Lower leg skin (tissue), 4 donors: ENCODE results near the gene KLK7. TPM values are rescaled to one million over a fixed set of nuclear protein-coding genes. Genes with fewer than 3 reads are reported as not detected.

Experiments used
- DNase-seq, 2 donors: peaks; one replicate each; pipeline ENCODE4 v3.0.0-alpha.2; 2019; ENCODE audit warnings: low spot score in 2 of 2
- H3K4me3 ChIP-seq: fragments of 200-600 bp; sonication (generic); 2 replicates; pipeline ENCODE4 v1.5.1; 2017; ENCODE audit warnings: mild to moderate bottlenecking, low read depth; ENCODE audit not compliant: poor library complexity, severe bottlenecking
- POLR2A ChIP-seq, 2 donors: fragments of 450-650 bp; IDR thresholded peaks; one replicate each; pipeline ENCODE4 v1.6.1; 2016 to 2017; ENCODE audit warnings: antibody characterized with exemption in 2 of 2, mild to moderate bottlenecking in 1 of 2, moderate library complexity in 1 of 2
- WGBS, 2 donors: methylation state at CpG; one replicate each; pipeline ENCODE4 v1.1.5; 2018; 5-methylcytosine and 5-hydroxymethylcytosine counted together
- intact Hi-C: fragments of 100-400 bp; cut with DNase I; formaldehyde crosslinking; loops from one replicate; pipeline ENCODE4 v1.15.0; 2023; ENCODE audit warnings: low total_unique reads
- total RNA-seq, 4 donors: library from RNA; depleted of rRNA; stranded (reverse); fragments of >200 nt; gene quantifications; one replicate each; pipeline ENCODE4 v1.1.0, GENCODE V29; 2016
- TF ChIP-seq, protein P1 (sequence below), 3 donors: fragments of 450-650 bp; IDR thresholded peaks; one replicate each; pipeline ENCODE4 v1.5.1; 2016; ENCODE audit warnings: antibody characterized with exemption in 3 of 3, mild to moderate bottlenecking in 3 of 3, moderate library complexity in 2 of 3

Gene KLK7
- total RNA-seq, 4 donors from 2014 or later = 206 to 251 (median 224) TPM

DNA sequence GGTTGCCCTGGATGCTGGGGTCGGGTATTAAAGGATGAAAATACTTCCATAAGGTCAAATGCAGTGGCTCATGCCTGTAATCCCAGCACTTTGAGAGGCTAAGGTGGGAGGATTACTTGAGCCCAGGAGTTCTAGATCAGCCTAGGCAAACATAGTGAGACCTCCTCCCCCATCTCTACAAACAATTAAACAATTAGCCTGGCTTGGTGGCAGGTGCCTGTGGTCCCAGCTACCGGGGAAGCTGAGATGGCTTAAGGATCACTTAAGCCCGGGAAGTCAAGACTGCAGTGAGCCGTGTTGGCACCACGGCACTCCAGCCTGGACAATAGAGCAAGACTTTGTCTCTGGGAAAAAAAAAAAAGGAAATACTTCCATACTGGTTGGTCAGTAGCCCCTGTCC is 41.2 kb upstream of the KLK7 start:
- WGBS, 2 donors = 39 to 52% methylated on average over 5 of the region's 5 CpGs
- DNase-seq = no peak
- intact Hi-C loops = no loop called here
- no peak for TF ChIP-seq POLR2A (IDR thresholded peaks at IDR 0.05)
- TF ChIP-seq, protein P1, sequence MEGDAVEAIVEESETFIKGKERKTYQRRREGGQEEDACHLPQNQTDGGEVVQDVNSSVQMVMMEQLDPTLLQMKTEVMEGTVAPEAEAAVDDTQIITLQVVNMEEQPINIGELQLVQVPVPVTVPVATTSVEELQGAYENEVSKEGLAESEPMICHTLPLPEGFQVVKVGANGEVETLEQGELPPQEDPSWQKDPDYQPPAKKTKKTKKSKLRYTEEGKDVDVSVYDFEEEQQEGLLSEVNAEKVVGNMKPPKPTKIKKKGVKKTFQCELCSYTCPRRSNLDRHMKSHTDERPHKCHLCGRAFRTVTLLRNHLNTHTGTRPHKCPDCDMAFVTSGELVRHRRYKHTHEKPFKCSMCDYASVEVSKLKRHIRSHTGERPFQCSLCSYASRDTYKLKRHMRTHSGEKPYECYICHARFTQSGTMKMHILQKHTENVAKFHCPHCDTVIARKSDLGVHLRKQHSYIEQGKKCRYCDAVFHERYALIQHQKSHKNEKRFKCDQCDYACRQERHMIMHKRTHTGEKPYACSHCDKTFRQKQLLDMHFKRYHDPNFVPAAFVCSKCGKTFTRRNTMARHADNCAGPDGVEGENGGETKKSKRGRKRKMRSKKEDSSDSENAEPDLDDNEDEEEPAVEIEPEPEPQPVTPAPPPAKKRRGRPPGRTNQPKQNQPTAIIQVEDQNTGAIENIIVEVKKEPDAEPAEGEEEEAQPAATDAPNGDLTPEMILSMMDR (IDR thresholded peaks at IDR 0.05) = no peak
- no peak overlapping the region for H3K4me3 ChIP-seq

DNA sequence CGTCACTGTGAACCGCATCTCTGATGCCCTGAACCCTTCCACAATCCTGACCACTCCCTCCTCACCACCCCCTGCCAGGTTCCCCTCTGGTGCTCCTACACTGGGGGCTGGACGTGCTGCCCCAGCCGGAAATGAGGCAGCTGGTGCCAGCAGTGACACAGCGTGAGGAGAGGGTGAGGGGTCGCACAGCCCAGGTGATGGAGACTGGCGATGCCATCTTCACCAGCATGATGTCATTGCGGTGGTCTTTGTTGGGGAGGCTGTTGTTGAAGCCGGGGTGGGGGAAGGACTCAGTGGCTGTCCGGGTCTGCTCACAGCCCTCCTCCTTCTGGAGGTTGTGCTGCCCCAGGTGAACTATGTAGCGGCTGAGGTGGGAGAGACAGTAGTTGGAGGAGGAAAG is 40.2 kb upstream of the KLK7 start:
- WGBS, 2 donors = 72 to 84% methylated on average over 11 of the region's 11 CpGs
- no peak overlapping the region for H3K4me3 ChIP-seq
- TF ChIP-seq, protein P1 (IDR thresholded peaks at IDR 0.05) = no peak
- TF ChIP-seq POLR2A (IDR thresholded peaks at IDR 0.05) = no peak
- intact Hi-C loops = no loop called here
- DNase-seq = no peak

DNA sequence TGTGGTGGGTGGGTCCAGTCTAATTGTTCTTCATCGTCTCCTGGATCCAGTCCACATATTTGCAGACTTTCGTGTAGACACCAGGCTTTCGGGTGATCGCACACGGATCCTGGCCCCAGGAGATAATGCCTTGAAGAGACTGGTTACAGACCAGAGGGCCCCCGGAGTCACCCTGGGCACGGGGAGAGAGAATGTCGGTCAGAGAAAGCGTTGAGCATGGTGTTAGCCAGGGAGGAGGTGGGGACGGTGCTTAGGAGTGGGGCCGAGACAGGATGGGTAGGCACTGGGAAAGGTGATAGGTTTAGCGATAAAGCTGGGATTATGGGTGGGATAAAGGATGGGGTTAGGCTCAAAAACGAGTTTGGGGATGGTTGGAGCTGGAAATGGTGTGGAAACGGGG is 38.8 kb upstream of the KLK7 start:
- TF ChIP-seq POLR2A (IDR thresholded peaks at IDR 0.05) = no peak
- TF ChIP-seq, protein P1 (IDR thresholded peaks at IDR 0.05) = no peak
- DNase-seq = no peak
- intact Hi-C loops = no loop called here
- H3K4me3 ChIP-seq = no peak overlapping the region
- 70 to 74% methylated on average over 14 of the region's 14 CpGs for WGBS, 2 donors

DNA sequence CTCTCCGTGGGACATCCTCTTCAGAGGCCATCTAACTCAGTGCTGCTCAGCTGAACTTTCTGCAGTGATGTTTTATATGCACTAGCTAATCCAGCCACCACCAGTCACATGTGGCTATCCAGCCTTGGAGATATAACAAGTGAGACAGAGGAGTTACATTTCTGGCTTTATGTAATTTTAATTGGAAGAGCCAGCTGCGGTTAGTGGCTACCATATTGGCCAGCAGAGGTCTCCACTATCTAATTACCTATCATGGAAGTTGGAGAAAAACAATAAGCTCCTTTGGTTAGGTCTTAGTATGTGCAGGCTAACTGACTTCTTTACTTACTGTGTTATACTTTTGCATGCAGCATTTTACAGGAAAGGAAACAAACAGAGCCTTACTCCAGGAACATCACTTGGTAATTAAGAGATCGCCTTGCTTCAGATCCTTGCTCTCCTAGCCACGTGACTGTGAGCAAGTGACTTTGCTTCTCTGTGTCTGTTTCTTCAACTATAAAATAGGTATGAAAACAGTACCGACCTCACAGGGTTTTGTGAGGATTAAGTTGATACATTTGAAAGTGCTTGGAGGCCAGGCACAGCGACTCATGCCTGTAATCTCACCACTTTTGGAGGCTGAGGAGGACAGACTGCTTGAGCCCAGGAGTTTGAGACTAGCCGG is 37.4 kb upstream of the KLK7 start:
- TF ChIP-seq, protein P1 (IDR thresholded peaks at IDR 0.05) = no peak
- no peak for TF ChIP-seq POLR2A (IDR thresholded peaks at IDR 0.05)
- H3K4me3 ChIP-seq = no peak overlapping the region
- intact Hi-C loops = no loop called here
- 32 to 35% methylated on average over 7 of the region's 7 CpGs for WGBS, 2 donors
- no peak for DNase-seq

DNA sequence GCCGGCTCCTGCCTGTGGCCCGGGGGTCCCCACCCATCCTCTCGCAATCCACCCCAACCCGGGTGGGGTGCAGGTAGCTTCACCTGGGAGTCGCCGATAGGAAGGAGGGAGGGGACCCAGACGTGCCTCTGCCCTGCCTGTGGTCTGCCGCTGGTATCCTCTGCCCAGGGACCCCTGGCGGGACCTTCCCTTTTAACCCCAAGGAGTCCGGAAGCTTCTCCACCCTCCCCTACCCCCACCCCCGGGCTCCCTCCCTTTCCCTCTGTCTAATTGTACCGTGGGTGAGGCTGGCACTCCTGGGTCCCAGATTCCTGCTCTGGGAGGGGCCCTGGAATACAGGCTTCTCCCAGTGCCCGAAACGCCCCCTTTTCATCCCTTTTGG is 35.8 kb upstream of the KLK7 start, which contains the start of gene KLK10:
Gene KLK10 (minus strand): TSS at position 166 of the 382 bp plus-strand sequence. CDS start 579 bp downstream, outside the sequence.
- TF ChIP-seq, protein P1 (IDR thresholded peaks at IDR 0.05) = no peak
- no peak for TF ChIP-seq POLR2A (IDR thresholded peaks at IDR 0.05)
- intact Hi-C loops = loop anchor here (5.0 kb wide), 1 partner anchor 78 kb away; no protein-coding TSS in a partner anchor
- whole genome bisulfite sequencing, 2 donors = 0 to 2% methylated on average over 6 to 10 of the region's 14 CpGs
- no peak for DNase-seq
- no peak within 1 kb of the TSS for H3K4me3 ChIP-seq
